ENCODE measurements around the gene MIEF2.
"Not testable (repeated sequence)": the region's sequence is repeated elsewhere in the genome, so short reads cannot be mapped to it uniquely, and the experiment has no call there.

The MIEF2 gene

GRCh38 chr17:18300725-18301480 lies 40.4 kb downstream of the MIEF2 start:
- no peak for DNase-seq

DNA sequence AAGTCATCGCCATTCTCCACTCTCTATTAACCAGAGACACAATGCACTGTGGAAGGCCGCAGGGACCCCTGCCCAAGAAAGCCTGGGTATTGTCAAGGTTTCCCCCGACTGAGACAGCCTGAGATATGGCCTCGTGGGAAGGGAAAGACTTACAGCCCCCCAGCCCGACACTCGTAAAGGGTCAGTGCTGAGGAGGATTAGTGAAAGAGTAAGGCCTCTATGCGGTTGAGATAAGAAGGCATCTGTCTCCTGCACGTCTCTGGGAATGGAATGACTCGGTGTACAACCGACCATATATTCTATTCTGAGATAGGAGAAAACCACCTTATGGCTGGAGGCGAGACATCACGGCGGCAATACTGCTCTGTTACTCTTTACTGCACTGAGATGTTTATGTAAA lies 42.7 kb downstream of the MIEF2 start:
- DNase-seq: not testable (repeated sequence)

- no peak for DNase-seq
These were observed 48.7 kb downstream of the MIEF2 start for GRCh38 chr17:18309202-18309601.

- DNase-seq: no peak
These were observed 53.7 kb downstream of the MIEF2 start for GRCh38 chr17:18314059-18314730.

GRCh38 chr17:18314731-18315561 lies 54.5 kb downstream of the MIEF2 start, which contains the start of the genes SMCR8 and TOP3A:
SMCR8 (plus strand) TSS chr17:18315293; CDS start chr17:18315790, 497 bp downstream.
TOP3A (minus strand) TSS chr17:18314994; CDS start chr17:18314778, 216 bp downstream.
- DNase-seq: peak; percentile 98

DNA sequence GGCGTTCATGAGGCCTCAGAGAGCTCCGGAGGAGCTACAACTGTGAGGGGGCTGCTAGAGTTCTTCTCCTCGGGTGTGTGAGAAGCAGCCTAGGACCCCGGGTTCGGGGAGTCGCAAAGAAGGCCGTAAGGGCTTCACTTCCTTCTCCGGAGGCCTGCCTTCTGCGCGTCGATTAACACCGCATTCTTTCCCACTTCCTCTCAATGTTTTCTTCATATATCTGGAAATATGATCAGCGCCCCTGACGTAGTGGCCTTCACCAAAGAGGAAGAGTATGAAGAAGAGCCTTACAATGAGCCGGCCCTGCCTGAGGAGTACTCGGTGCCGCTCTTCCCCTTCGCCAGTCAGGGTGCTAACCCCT lies 55.1 kb downstream of the MIEF2 start:
- peak; percentile 40 for DNase-seq

GRCh38 chr17:18315961-18316360 lies 55.5 kb downstream of the MIEF2 start:
- no peak for DNase-seq
